ENCODE data around the gene DCAF8.

DNA sequence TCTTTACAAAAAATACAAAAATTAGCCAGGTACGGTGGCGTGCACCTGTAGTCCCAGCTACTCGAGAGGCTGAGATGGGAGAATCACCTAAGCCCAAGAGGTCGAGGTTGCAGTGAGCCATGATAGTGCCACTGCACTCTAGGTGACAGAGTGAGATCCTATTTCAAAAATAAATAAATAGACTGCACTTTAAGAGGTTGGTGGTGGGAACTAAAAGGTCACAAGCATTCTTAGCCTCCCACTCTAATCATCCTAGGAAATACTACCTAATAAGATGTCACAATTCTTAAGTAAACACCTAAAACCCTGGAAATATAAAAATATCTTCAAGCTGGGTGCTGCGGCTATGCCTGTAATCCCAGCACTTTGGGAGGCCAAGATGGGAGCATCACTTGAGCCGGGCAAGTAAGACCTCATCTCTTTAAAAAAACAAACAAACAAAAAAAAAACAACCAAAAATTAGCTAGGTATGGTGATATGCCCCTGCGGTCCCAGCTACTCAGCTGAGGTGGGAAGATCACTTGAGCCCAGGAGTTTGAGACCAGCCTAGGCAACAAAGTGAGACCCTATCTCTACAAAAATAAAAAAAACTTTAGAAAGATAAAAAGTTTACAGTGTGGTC lies 4.1 kb downstream of the DCAF8 start:
- TF ChIP-seq CTCF (IDR thresholded peaks at IDR 0.05) (no peak), POLR2A (IDR thresholded peaks at IDR 0.05) (no peak)
